Measurements from ENCODE around the gene UMODL1. TPM values are rescaled to one million over a fixed set of nuclear protein-coding genes. Genes with fewer than 3 reads are reported as not detected.

Gene UMODL1
- total RNA-seq, 1 experiment from 2014 or later = not detected

GRCh38 chr21:42160111-42160721, 89.1 kb downstream of the UMODL1 start:
- H3K4me1 Mint-ChIP-seq (ENCODE audit: low read depth, unreplicated experiment) = no peaks in the 10 kb centered on the region
- peaks cover 15% of the 10 kb centered on the region for H3K27me3 Mint-ChIP-seq (ENCODE audit: unreplicated experiment)
- CTCF ChIA-PET = no interaction called here
- H3K27ac Mint-ChIP-seq (ENCODE audit: unreplicated experiment) = no peak overlapping the region
- intact Hi-C loops (cut with micrococcal nuclease; ENCODE audit: unreplicated experiment) = loop anchor here (10.0 kb wide), 1 partner anchor 295 kb away; no protein-coding TSS in a partner anchor
- no peak for TF ChIP-seq CTCF (IDR thresholded peaks at IDR 0.05; ENCODE audit: unreplicated experiment)
- H3K36me3 Mint-ChIP-seq (ENCODE audit: insufficient read depth, unreplicated experiment) = no peaks in the 10 kb centered on the region
- no peak for DNase-seq
- no peaks in the 10 kb centered on the region for H3K9me3 Mint-ChIP-seq (ENCODE audit: low read depth, unreplicated experiment)
- H3K4me3 Mint-ChIP-seq (ENCODE audit: low read depth, unreplicated experiment) = no peak overlapping the region
- BruUV-seq (replicated peaks) = no TSS peak

- Mint-ChIP-seq H3K4me3 (ENCODE audit: low read depth, unreplicated experiment) (no peak overlapping the region), H3K36me3 (ENCODE audit: insufficient read depth, unreplicated experiment) (no peaks in the 10 kb centered on the region), H3K9me3 (ENCODE audit: low read depth, unreplicated experiment) (no peaks in the 10 kb centered on the region), H3K27me3 (ENCODE audit: unreplicated experiment) (peaks cover 15% of the 10 kb centered on the region), H3K27ac (ENCODE audit: unreplicated experiment) (no peak overlapping the region), H3K4me1 (ENCODE audit: low read depth, unreplicated experiment) (no peaks in the 10 kb centered on the region)
- BruUV-seq (replicated peaks) = no TSS peak
- CTCF ChIA-PET = no interaction called here
- TF ChIP-seq CTCF (IDR thresholded peaks at IDR 0.05; ENCODE audit: unreplicated experiment) = no peak
- DNase-seq = no peak
- intact Hi-C loops (cut with micrococcal nuclease; ENCODE audit: unreplicated experiment) = loop anchor here (10.0 kb wide), 1 partner anchor 294 kb away; no protein-coding TSS in a partner anchor
These were observed 89.6 kb downstream of the UMODL1 start for GRCh38 chr21:42160765-42161164.

- peaks cover 15% of the 10 kb centered on the region for H3K27me3 Mint-ChIP-seq (ENCODE audit: unreplicated experiment)
- BruUV-seq (replicated peaks) = no TSS peak
- no peaks in the 10 kb centered on the region for H3K36me3 Mint-ChIP-seq (ENCODE audit: insufficient read depth, unreplicated experiment)
- no peak overlapping the region for H3K4me3 Mint-ChIP-seq (ENCODE audit: low read depth, unreplicated experiment)
- no peak for TF ChIP-seq CTCF (IDR thresholded peaks at IDR 0.05; ENCODE audit: unreplicated experiment)
- intact Hi-C loops (cut with micrococcal nuclease; ENCODE audit: unreplicated experiment) = loop anchor here (10.0 kb wide), 1 partner anchor 293 kb away; no protein-coding TSS in a partner anchor
- H3K4me1 Mint-ChIP-seq (ENCODE audit: low read depth, unreplicated experiment) = no peaks in the 10 kb centered on the region
- H3K9me3 Mint-ChIP-seq (ENCODE audit: low read depth, unreplicated experiment) = no peaks in the 10 kb centered on the region
- DNase-seq = no peak
- CTCF ChIA-PET = no interaction called here
- H3K27ac Mint-ChIP-seq (ENCODE audit: unreplicated experiment) = no peak overlapping the region
These were observed 90.4 kb downstream of the UMODL1 start for GRCh38 chr21:42161401-42161955.

GRCh38 chr21:42161956-42162681, 91.0 kb downstream of the UMODL1 start:
- no TSS peak for BruUV-seq (replicated peaks)
- CTCF ChIA-PET = no interaction called here
- H3K9me3 Mint-ChIP-seq (ENCODE audit: low read depth, unreplicated experiment) = no peaks in the 10 kb centered on the region
- TF ChIP-seq CTCF (IDR thresholded peaks at IDR 0.05; ENCODE audit: unreplicated experiment) = no peak
- no peak overlapping the region for H3K27ac Mint-ChIP-seq (ENCODE audit: unreplicated experiment)
- no peak for DNase-seq
- no peaks in the 10 kb centered on the region for H3K36me3 Mint-ChIP-seq (ENCODE audit: insufficient read depth, unreplicated experiment)
- no peaks in the 10 kb centered on the region for H3K4me1 Mint-ChIP-seq (ENCODE audit: low read depth, unreplicated experiment)
- peaks cover 15% of the 10 kb centered on the region for H3K27me3 Mint-ChIP-seq (ENCODE audit: unreplicated experiment)
- no peak overlapping the region for H3K4me3 Mint-ChIP-seq (ENCODE audit: low read depth, unreplicated experiment)
- intact Hi-C loops (cut with micrococcal nuclease; ENCODE audit: unreplicated experiment) = loop anchor here (10.0 kb wide), 1 partner anchor 293 kb away; no protein-coding TSS in a partner anchor
